HEK293T (cell line): Measurements from ENCODE around the gene WDR74.
A peak's percentile ranks its signal among the peaks of the same experiment; 100 is the strongest.

ENCODE experiments used
- CTCF ChIA-PET: fragments of 350-600 bp; formaldehyde crosslinking; extraction: SDS; loops from one replicate; lab custom pipeline; 2021; ENCODE audit warnings: antibody characterized with exemption, inconsistent platforms; lab: Yijun Ruan, JAX
- POLR2A ChIA-PET: fragments of 350-600 bp; formaldehyde crosslinking; extraction: SDS; loops from one replicate; lab custom pipeline; 2020; ENCODE audit warnings: antibody characterized with exemption, inconsistent platforms; lab: Yijun Ruan, JAX
- DNase-seq: peaks from one replicate; pipeline ENCODE4 v3.0.0; 2012; ENCODE audit warnings: mixed read lengths; ENCODE audit errors: extremely low spot score
- ARNT ChIP-seq: fragments of 450-650 bp; IDR thresholded peaks from 2 replicates; pipeline ENCODE4 v1.6.1; 2017; ENCODE audit warnings: mild to moderate bottlenecking
- BHLHE40 ChIP-seq: fragments of 450-650 bp; IDR thresholded peaks from 2 replicates; pipeline ENCODE4 v1.6.1; 2016; ENCODE audit warnings: mild to moderate bottlenecking, moderate library complexity, borderline replicate concordance
- CTBP1 ChIP-seq: fragments of 450-650 bp; IDR thresholded peaks from 2 replicates; pipeline ENCODE4 v1.6.1; 2016; ENCODE audit warnings: borderline replicate concordance
- ELF4 ChIP-seq: fragments of 450-650 bp; IDR thresholded peaks from 2 replicates; pipeline ENCODE4 v1.6.1; 2017; ENCODE audit warnings: antibody characterized with exemption
- FOXA1 ChIP-seq: fragments of 450-650 bp; IDR thresholded peaks from 2 replicates; pipeline ENCODE4 v1.6.1; 2016; ENCODE audit warnings: mild to moderate bottlenecking
- FOXK2 ChIP-seq: fragments of 450-650 bp; IDR thresholded peaks from 2 replicates; pipeline ENCODE4 v1.6.1; 2016; ENCODE audit warnings: mild to moderate bottlenecking
- FOXM1 ChIP-seq: fragments of 450-650 bp; IDR thresholded peaks from 2 replicates; pipeline ENCODE4 v1.6.1; 2017; ENCODE audit warnings: mild to moderate bottlenecking, borderline replicate concordance
- HDGF ChIP-seq: fragments of 450-650 bp; IDR thresholded peaks from 2 replicates; pipeline ENCODE4 v1.6.1; 2017; ENCODE audit warnings: antibody characterized with exemption, borderline replicate concordance
- L3MBTL2 ChIP-seq: fragments of 450-650 bp; conservative IDR thresholded peaks from 2 replicates; pipeline ENCODE4 v1.6.1; 2016; ENCODE audit warnings: mild to moderate bottlenecking
- LEF1 ChIP-seq: fragments of 450-650 bp; IDR thresholded peaks from 2 replicates; pipeline ENCODE4 v1.6.1; 2017; ENCODE audit warnings: mild to moderate bottlenecking, borderline replicate concordance
- NFRKB ChIP-seq: fragments of 450-650 bp; IDR thresholded peaks from 2 replicates; pipeline ENCODE4 v1.6.1; 2016; ENCODE audit warnings: mild to moderate bottlenecking, moderate library complexity
- SP1 ChIP-seq: fragments of 450-650 bp; IDR thresholded peaks from 2 replicates; pipeline ENCODE4 v1.6.1; 2017
- SUZ12 ChIP-seq: fragments of 450-650 bp; IDR thresholded peaks from 2 replicates; pipeline ENCODE4 v1.6.1; 2016; ENCODE audit warnings: mild to moderate bottlenecking
- TARDBP ChIP-seq: fragments of 450-650 bp; IDR thresholded peaks from 2 replicates; pipeline ENCODE4 v1.6.1; 2016
- ZNF384 ChIP-seq: fragments of 450-650 bp; IDR thresholded peaks from 2 replicates; pipeline ENCODE4 v1.6.1; 2016
- TF ChIP-seq, protein P1 (sequence below): fragments of 450-650 bp; IDR thresholded peaks from 2 replicates; pipeline ENCODE4 v1.6.1; 2016

WDR74 gene

DNA sequence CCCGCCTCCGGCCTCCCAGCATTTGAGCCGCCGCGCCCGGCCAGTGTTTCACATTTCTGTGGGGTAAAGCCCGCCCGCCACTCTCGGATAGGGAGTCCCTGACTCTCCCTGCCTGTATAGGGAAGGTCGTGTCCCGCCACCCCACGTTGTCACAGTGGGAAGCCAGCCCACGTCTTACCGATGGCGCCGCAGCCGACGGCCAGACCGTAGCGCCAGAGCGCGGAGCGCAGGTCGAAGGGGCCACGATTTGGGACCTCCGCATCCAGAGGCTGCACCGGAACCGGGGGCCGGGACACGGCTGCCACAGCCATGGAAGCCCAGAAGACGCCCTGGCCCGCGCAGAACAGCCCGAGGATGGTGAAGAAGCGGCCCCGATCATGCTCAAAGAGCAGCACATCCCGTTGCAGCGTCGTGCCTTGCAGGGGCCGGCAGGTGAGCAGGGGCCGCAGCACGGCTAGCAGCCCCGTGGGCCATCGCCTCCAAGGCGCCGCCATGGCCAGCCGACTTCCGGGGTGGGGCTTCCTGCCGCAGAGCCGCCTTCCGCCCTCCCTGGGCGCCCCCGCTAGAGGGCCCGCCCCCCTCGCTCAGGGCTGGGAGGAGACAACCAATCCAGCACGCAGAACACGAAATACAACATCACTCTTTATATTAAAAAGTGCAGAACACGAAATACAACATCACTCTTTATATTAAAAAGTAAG is 47.7 kb downstream of the WDR74 start, which contains the start of gene TMEM223:
TSS of gene TMEM223 (minus strand) at position 506 of the 701 bp plus-strand sequence. CDS start at position 494, 12 bp downstream.
- CTCF ChIA-PET = no interaction called here
- DNase-seq = peak; percentile 84
- POLR2A ChIA-PET = interaction anchor here (0.7 to 8.8 kb wide), 6 partner anchors 29 to 90 kb away, joined by 3 to 144 read pairs (median 4); partner anchors contain the start of genes SLC3A2, WDR74 and ZBTB3
- TF ChIP-seq SUZ12 (no peak), HDGF (peak; percentile 20; the same call in 1 of the 2 replicates), LEF1 (peak; percentile 29; the same call in 1 of the 2 replicates), TARDBP (no peak), NFRKB (no peak), ELF4 (peak; percentile 83; the same call in 1 of the 2 replicates), L3MBTL2 (peak; percentile 50), ARNT (no peak), BHLHE40 (no peak), FOXM1 (no peak), CTBP1 (no peak), ZNF384 (no peak), SP1 (no peak), FOXK2 (no peak), FOXA1 (no peak)
- TF ChIP-seq, protein P1, sequence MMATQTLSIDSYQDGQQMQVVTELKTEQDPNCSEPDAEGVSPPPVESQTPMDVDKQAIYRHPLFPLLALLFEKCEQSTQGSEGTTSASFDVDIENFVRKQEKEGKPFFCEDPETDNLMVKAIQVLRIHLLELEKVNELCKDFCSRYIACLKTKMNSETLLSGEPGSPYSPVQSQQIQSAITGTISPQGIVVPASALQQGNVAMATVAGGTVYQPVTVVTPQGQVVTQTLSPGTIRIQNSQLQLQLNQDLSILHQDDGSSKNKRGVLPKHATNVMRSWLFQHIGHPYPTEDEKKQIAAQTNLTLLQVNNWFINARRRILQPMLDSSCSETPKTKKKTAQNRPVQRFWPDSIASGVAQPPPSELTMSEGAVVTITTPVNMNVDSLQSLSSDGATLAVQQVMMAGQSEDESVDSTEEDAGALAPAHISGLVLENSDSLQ = no peak

DNA sequence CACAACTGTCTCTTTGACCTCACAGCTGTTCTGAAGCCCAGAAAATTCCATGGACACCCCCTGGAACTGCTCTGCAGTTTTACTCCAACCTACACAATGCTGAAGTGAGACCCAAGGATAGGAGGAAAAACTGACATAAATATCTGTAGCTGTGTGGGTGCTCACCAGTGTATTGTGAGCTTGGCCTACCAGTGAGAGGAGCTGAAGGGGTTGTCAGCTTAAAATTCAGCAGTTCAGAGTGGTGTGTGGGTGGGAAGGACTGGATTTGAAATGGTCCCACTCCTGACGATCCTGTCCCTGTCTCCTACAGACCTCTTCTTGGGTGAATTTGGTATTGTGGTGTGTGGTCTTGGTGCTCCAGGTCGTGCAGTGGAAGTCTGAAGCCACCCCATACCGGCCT is 49.8 kb downstream of the WDR74 start:
- DNase-seq = no peak
- TF ChIP-seq SUZ12 (no peak), BHLHE40 (no peak), TARDBP (no peak), SP1 (no peak), ZNF384 (no peak), FOXK2 (no peak)
- TF ChIP-seq, protein P1 = no peak
- ChIA-PET POLR2A (interaction anchor here (0.8 to 8.8 kb wide), 6 partner anchors 15 to 72 kb away, joined by 3 to 144 read pairs (median 6); partner anchors contain the start of genes STX5, WDR74 and ZBTB3), CTCF (no interaction called here)

DNA sequence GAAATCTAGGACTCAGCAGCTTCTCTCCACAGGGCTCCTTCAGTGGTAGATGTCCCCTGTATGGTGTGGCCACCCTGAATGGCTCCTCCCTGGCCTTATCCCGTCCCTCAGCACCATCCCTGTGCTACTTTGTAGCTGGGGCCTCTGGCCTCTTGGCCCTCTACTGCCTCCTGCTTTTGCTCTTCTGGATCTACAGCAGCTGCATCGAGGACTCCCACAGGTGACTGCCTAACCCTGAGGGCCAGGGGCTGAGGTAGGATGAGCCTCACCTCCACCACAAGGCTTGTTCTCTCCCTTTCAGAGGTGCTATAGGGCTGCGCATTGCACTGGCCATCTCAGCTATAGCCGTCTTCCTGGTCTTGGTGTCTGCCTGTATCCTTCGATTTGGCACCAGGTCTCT is 50.4 kb downstream of the WDR74 start:
- POLR2A ChIA-PET = interaction anchor here (0.8 to 8.8 kb wide), 7 partner anchors 15 to 73 kb away, joined by 3 to 144 read pairs (median 7); partner anchors contain the start of genes STX5, WDR74 and ZBTB3

DNA sequence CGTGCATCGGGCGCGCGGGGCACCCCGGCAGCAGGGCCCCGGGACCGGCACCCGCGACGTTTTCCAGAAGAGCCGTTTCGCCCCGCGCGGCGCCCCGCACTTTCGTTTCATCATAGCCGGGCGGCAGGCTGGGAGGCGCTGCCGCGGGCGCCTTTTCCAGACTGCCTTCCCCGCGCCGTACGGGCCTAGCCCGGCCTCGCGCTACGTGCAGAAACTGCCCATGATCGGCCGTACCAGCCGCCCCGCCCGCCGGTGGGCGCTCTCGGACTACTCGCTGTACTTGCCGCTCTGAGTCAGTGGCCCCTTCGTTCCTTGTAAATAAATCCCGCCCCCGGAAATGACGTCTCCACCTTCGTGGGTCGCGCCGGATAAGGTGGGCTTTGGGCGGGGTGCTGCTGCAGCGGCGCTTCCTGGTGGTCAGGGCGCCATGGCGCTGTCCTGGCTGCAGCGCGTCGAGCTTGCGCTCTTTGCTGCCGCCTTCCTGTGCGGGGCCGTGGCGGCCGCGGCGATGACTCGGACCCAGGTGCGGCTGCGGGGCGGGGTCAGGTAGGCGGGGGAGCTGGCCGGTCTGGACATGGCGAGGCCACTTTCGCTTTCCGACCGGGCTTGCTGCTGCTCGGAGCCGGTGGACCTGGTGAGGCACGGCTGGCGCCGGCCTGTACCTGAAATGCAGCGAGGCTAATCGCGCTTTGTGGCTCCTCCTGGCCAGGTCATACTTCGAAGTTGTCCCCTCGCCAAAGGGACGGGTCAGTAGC is 52.2 kb downstream of the WDR74 start, which contains the start of gene TMEM179B:
TSS of gene TMEM179B (plus strand) at position 398 of the 755 bp plus-strand sequence. CDS start at position 428, 30 bp downstream.
- DNase-seq = peak; percentile 91
- TF ChIP-seq ELF4 (peak; percentile 81), NFRKB (no peak), L3MBTL2 (peak; percentile 72), FOXM1 (0 out of 2 replicates have a peak, but pooled peaks have one; percentile 4), BHLHE40 (no peak), CTBP1 (no peak)
- POLR2A ChIA-PET = interaction anchor here (0.5 to 8.8 kb wide), 24 partner anchors 9 to 165 kb away, joined by 3 to 144 read pairs (median 6); partner anchors contain the start of genes B3GAT3, C11orf98, CSKMT and HNRNPUL2
- CTCF ChIA-PET = interaction anchor here (0.5 to 2.0 kb wide), 25 partner anchors 10 to 1140 kb away, joined by 3 to 22 read pairs (median 5); partner anchors contain the start of genes BSCL2, GNG3, HNRNPUL2 and STX5

More for the DNA sequence above, 50.4 kb downstream of the WDR74 start:
- DNase-seq = no peak
- CTCF ChIA-PET = interaction anchor here (0.6 to 1.1 kb wide), 2 partner anchors 35 to 42 kb away, joined by 3 read pairs; partner anchors contain the start of gene ZBTB3
- TF ChIP-seq, protein P1 = no peak
- TF ChIP-seq FOXK2 (no peak), TARDBP (no peak), ZNF384 (no peak), ELF4 (no peak), FOXA1 (no peak), ARNT (no peak), L3MBTL2 (no peak), SUZ12 (no peak), CTBP1 (no peak), FOXM1 (no peak), SP1 (no peak), BHLHE40 (no peak), LEF1 (no peak), HDGF (no peak), NFRKB (no peak)

DNA sequence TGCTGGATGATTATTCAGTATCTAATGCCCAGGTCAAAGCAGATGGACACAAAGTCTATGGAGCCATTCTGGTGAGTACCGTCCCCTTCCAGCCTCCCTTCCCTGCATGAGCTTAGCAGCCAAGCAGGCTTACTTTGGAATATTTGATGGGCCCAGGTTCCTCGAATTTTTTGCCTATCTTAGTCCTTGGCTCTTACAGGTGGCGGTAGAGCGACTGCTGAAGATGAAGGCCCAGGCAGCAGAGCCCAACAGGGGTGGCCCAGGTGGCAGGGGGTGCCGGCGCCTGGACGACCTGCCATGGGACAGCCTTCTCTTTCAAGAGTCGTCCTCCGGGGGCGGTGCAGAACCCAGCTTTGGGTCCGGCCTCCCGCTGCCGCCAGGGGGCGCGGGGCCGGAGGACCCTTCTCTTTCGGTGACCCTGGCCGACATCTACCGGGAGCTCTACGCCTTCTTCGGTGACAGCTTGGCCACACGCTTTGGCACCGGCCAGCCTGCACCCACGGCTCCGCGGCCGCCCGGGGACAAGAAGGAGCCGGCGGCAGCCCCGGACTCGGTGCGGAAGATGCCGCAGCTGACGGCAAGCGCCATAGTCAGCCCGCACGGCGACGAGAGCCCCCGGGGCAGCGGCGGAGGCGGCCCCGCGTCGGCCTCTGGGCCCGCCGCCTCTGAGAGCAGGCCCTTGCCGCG is 52.9 kb downstream of the WDR74 start:
- TF ChIP-seq ZNF384 (no peak), ELF4 (no peak), LEF1 (peak; percentile 93), HDGF (0 out of 2 replicates have a peak, but pooled peaks have one; percentile 20), NFRKB (no peak), SUZ12 (no peak), SP1 (no peak), TARDBP (no peak), BHLHE40 (no peak), CTBP1 (no peak)
- TF ChIP-seq, protein P1 = no peak
- ChIA-PET POLR2A (interaction anchor here (0.7 to 8.8 kb wide), 24 partner anchors 9 to 165 kb away, joined by 3 to 144 read pairs (median 6); partner anchors contain the start of genes B3GAT3, C11orf98, CSKMT and HNRNPUL2), CTCF (interaction anchor here (0.5 to 2.0 kb wide), 22 partner anchors 10 to 244 kb away, joined by 3 to 22 read pairs (median 6); partner anchors contain the start of genes BSCL2, GNG3, HNRNPUL2 and SLC3A2)
- DNase-seq = peak; percentile 82
